ENCODE results near the gene PHF21A. TPM values are rescaled to one million over a fixed set of nuclear protein-coding genes. Genes with fewer than 3 reads are reported as not detected.
A peak's percentile ranks its signal among the peaks of the same experiment; 100 is the strongest.

Gene PHF21A
- total RNA-seq, 4 donors from 2014 or later, result 11.2 to 22.3 (median 15.9) TPM

GRCh38 chr11:45930951-45931570 lies 190.2 kb downstream of the PHF21A start:
- intact Hi-C loops (cut with DNase I), result no loop called here
- Histone ChIP-seq H3K36me3 (peaks cover 18 to 60% (median 21%) of the 10 kb centered on the region in 3 donors), H3K4me1 (peaks cover 36 to 83% (median 47%) of the 10 kb centered on the region in 3 donors), H3K27me3 (peaks cover 0 to 1% (median 0%) of the 10 kb centered on the region in 4 donors), H3K27ac (peak overlapping the region; percentile 72 to 82 (median 80)), H3K4me3 (no peak overlapping the region), H3K9me3 (no peaks in the 10 kb centered on the region)
- TF ChIP-seq POLR2A (IDR thresholded peaks at IDR 0.05) (no peak), CTCF (IDR thresholded peaks at IDR 0.05) (no peak)
- DNase-seq, result no peak
- 42 to 65% methylated on average over 2 to 6 of the region's 8 CpGs for WGBS, 2 donors

- DNase-seq, result peak; percentile 42
- peaks cover 0 to 6% (median 0%) of the 10 kb centered on the region in 4 donors for H3K27me3 ChIP-seq
- H3K4me3 ChIP-seq, result no peak overlapping the region
- intact Hi-C loops (cut with DNase I), result no loop called here
- peaks cover 15 to 52% (median 18%) of the 10 kb centered on the region in 3 donors for H3K36me3 ChIP-seq
- WGBS, 2 donors, result 29 to 31% methylated on average over 13 to 14 of the region's 14 CpGs
- peaks cover 36 to 77% (median 47%) of the 10 kb centered on the region in 3 donors for H3K4me1 ChIP-seq
- peak overlapping the region; percentile 72 to 82 (median 80) for H3K27ac ChIP-seq
- no peaks in the 10 kb centered on the region for H3K9me3 ChIP-seq
- no peak for TF ChIP-seq CTCF (IDR thresholded peaks at IDR 0.05)
- TF ChIP-seq POLR2A (IDR thresholded peaks at IDR 0.05), result no peak
Measured at GRCh38 chr11:45930031-45930794, 191.0 kb downstream of the PHF21A start.

GRCh38 chr11:45929486-45930030 lies 191.7 kb downstream of the PHF21A start:
- no peaks in the 10 kb centered on the region for H3K9me3 ChIP-seq
- DNase-seq, result no peak
- TF ChIP-seq CTCF (IDR thresholded peaks at IDR 0.05) (no peak), POLR2A (IDR thresholded peaks at IDR 0.05) (no peak)
- H3K27ac ChIP-seq, result peak overlapping the region; percentile 72 to 82 (median 80)
- peaks cover 9 to 45% (median 12%) of the 10 kb centered on the region in 3 donors for H3K36me3 ChIP-seq
- intact Hi-C loops (cut with DNase I), result no loop called here
- H3K4me3 ChIP-seq, result no peak overlapping the region
- H3K27me3 ChIP-seq, result peaks cover 0 to 13% (median 0%) of the 10 kb centered on the region in 4 donors
- peaks cover 36 to 77% (median 40%) of the 10 kb centered on the region in 3 donors for H3K4me1 ChIP-seq
- 57 to 60% methylated on average over 1 to 6 of the region's 10 CpGs for WGBS, 2 donors

GRCh38 chr11:45928535-45929215 lies 192.6 kb downstream of the PHF21A start:
- Histone ChIP-seq H3K27me3 (peaks cover 0 to 19% (median 0%) of the 10 kb centered on the region in 4 donors), H3K9me3 (no peaks in the 10 kb centered on the region), H3K4me3 (no peak overlapping the region), H3K27ac (peak overlapping the region in 2 of 4 donors; percentile 79 to 82), H3K4me1 (peaks cover 37 to 75% (median 41%) of the 10 kb centered on the region in 3 donors), H3K36me3 (peaks cover 1 to 36% (median 12%) of the 10 kb centered on the region in 3 donors)
- intact Hi-C loops (cut with DNase I), result no loop called here
- DNase-seq, result no peak
- TF ChIP-seq CTCF (IDR thresholded peaks at IDR 0.05) (no peak), POLR2A (IDR thresholded peaks at IDR 0.05) (no peak)
- 45 to 53% methylated on average over 7 to 11 of the region's 13 CpGs for WGBS, 2 donors
